HepG2 (cell line): ENCODE measurements around the gene DNTTIP2. TPM values are rescaled to one million over a fixed set of nuclear protein-coding genes. Genes with fewer than 3 reads are reported as not detected.
A peak's percentile ranks its signal among the peaks of the same experiment; 100 is the strongest.

Source experiments
- ATAC-seq: fragments of 200-7000 bp; cut with Tn5 transposase; 3 replicates; pipeline ENCODE4 v1.9.1; 2020; ENCODE audit warnings: mild to moderate bottlenecking, moderate library complexity
- BruUV-seq: library from RNA; stranded (reverse); fragments of 400-500 nt; replicated peaks from 2 replicates; lab custom pipeline; 2021; lab: Mats Ljungman, UMichigan
- CTCF ChIA-PET: fragments of 300-600 bp; formaldehyde crosslinking; extraction: SDS; loops from one replicate; lab custom pipeline; 2021; ENCODE audit warnings: low total read pairs, inconsistent platforms, low intra/inter-chr PET ratio; lab: Yijun Ruan, JAX
- POLR2A ChIA-PET: fragments of 350-600 bp; sonication (Branson Sonifier 250); formaldehyde crosslinking; loops from one replicate; lab custom pipeline; 2020; ENCODE audit warnings: antibody characterized with exemption, inconsistent platforms; lab: Yijun Ruan, JAX
- DNase-seq: peaks from one replicate; pipeline ENCODE4 v3.0.0-alpha.2; 2015; ENCODE audit warnings: low spot score
- FAIRE-seq: peaks from 3 replicates; lab custom pipeline; 2011; peaks lifted over from hg19 to GRCh38; lab: Jason Lieb, UNC
- H2AFZ ChIP-seq: one replicate; pipeline ENCODE4 v1.6.1; 2011; ENCODE audit warnings: low read length, inconsistent platforms
- H3K27ac ChIP-seq: fragments of 300-600 bp; 3 replicates; pipeline ENCODE4 v1.8.0; 2011; ENCODE audit warnings: mixed run types, mild to moderate bottlenecking, mixed read lengths, low read length, inconsistent platforms; ENCODE audit not compliant: insufficient read depth; ENCODE audit errors: extremely low read length
- H3K27me3 ChIP-seq, 2 experiments: fragments of 200-600 bp in 1 of 2; 2 replicates in 1 of 2; 3 replicates in 1 of 2; pipeline versions ENCODE4 v1.6.0 to v1.8.0; 2011; ENCODE audit warnings: low read length in 2 of 2, mild to moderate bottlenecking in 2 of 2, moderate library complexity in 2 of 2, inconsistent platforms in 1 of 2; ENCODE audit not compliant: insufficient read depth in 2 of 2, control insufficient read depth in 1 of 2
- H3K36me3 ChIP-seq, 2 experiments: fragments of 200-600 bp in 1 of 2; replicated peaks in 1 of 2; 2 replicates in 1 of 2; 3 replicates in 1 of 2; pipeline versions ENCODE4 v1.5.1 to v1.8.0; 2011; ENCODE audit warnings: low read length in 2 of 2, inconsistent platforms in 1 of 2; ENCODE audit not compliant: insufficient read depth in 2 of 2, control insufficient read depth in 1 of 2
- H3K4me1 ChIP-seq: 2 replicates; pipeline ENCODE4 v1.5.1; 2012; ENCODE audit warnings: low read length, inconsistent platforms; ENCODE audit not compliant: insufficient read depth
- H3K4me2 ChIP-seq: 2 replicates; pipeline ENCODE4 v1.6.0; 2011; ENCODE audit warnings: low read depth, low read length, inconsistent platforms
- H3K4me3 ChIP-seq, 3 experiments: fragments of 200-600 bp in 1 of 3; sonication (generic), shearing (Covaris generic) in 1 of 3; replicated peaks in 1 of 3; 2 replicates each; pipeline ENCODE4 v1.5.1; 2011 to 2016; ENCODE audit warnings: low read length in 3 of 3, inconsistent platforms in 2 of 3, low read depth in 2 of 3, mild to moderate bottlenecking in 2 of 3, control low read depth in 1 of 3, mixed read lengths in 1 of 3; ENCODE audit not compliant: insufficient read depth in 1 of 3
- H3K79me2 ChIP-seq: one replicate; pipeline ENCODE4 v1.6.1; 2011; ENCODE audit warnings: low read length, inconsistent platforms; ENCODE audit not compliant: insufficient read depth
- H3K9ac ChIP-seq: 2 replicates; pipeline ENCODE4 v1.6.0; 2011; ENCODE audit warnings: mild to moderate bottlenecking, low read depth, low read length, inconsistent platforms; ENCODE audit not compliant: insufficient read depth
- H3K9me3 ChIP-seq: 2 replicates; pipeline ENCODE4 v1.5.1; 2012; ENCODE audit warnings: mild to moderate bottlenecking, low read length
- H4K20me1 ChIP-seq: 2 replicates; pipeline ENCODE4 v1.6.0; 2011; ENCODE audit warnings: inconsistent platforms, mild to moderate bottlenecking, low read length, moderate library complexity; ENCODE audit not compliant: insufficient read depth
- ARNT ChIP-seq: fragments of 450-650 bp; IDR thresholded peaks from 2 replicates; pipeline ENCODE4 v1.6.1; 2017
- GRHL1 ChIP-seq: sonication (generic); formaldehyde crosslinking; conservative IDR thresholded peaks from 2 replicates; pipeline ENCODE4 v1.8.0; 2022; ENCODE audit warnings: missing genetic modification reagents
- HES4 ChIP-seq: sonication (generic); formaldehyde crosslinking; IDR thresholded peaks from 2 replicates; pipeline ENCODE4 v1.9.0; 2021; ENCODE audit warnings: mild to moderate bottlenecking, missing genetic modification reagents, borderline replicate concordance
- IKZF1 ChIP-seq: fragments of 450-650 bp; IDR thresholded peaks from 2 replicates; pipeline ENCODE4 v1.7.1; 2016
- KAT7 ChIP-seq: IDR thresholded peaks from 2 replicates; pipeline ENCODE4 v1.6.1; 2018; ENCODE audit warnings: borderline replicate concordance, missing compliant biosample characterization
- NKX3-1 ChIP-seq: sonication (generic); formaldehyde crosslinking; IDR thresholded peaks from 2 replicates; pipeline ENCODE4 v1.5.0; 2020; ENCODE audit warnings: missing genetic modification reagents
- NR2F2 ChIP-seq: IDR thresholded peaks from 2 replicates; pipeline ENCODE4 v1.6.1; 2012; ENCODE audit warnings: low read depth, inconsistent platforms, borderline replicate concordance
- PLRG1 ChIP-seq: fragments of 450-650 bp; conservative IDR thresholded peaks from 2 replicates; pipeline ENCODE4 v1.6.1; 2016
- SIN3A ChIP-seq: IDR thresholded peaks from 2 replicates; pipeline ENCODE4 v1.6.1; 2011; ENCODE audit warnings: low read depth, mild to moderate bottlenecking, control low read depth, low read length, borderline replicate concordance
- ZNF431 ChIP-seq: sonication (generic); formaldehyde crosslinking; IDR thresholded peaks from 2 replicates; pipeline ENCODE4 v1.9.0; 2022; ENCODE audit warnings: missing genetic modification reagents, low read depth, mild to moderate bottlenecking, borderline replicate concordance
- ZNF562 ChIP-seq: sonication (generic); formaldehyde crosslinking; IDR thresholded peaks from 2 replicates; pipeline ENCODE4 v1.8.0; 2022; ENCODE audit warnings: missing genetic modification reagents, borderline replicate concordance
- WGBS: methylation state at CpG from one replicate; pipeline ENCODE4 v1.1.6; 2017; ENCODE audit warnings: low lambda C conversion rate; 5-methylcytosine and 5-hydroxymethylcytosine counted together
- in situ Hi-C: cut with HindIII; loops from 2 replicates; pipeline ENCODE4 v1.10.0; 2017; ENCODE audit warnings: low pct_unique_long_range_greater_than_20kb; ENCODE audit not compliant: extremely low pct_ligation_motif_present
- intact Hi-C: fragments of 100-400 bp; cut with micrococcal nuclease; formaldehyde crosslinking; loops from one replicate; pipeline ENCODE4 v1.10.0; 2022; ENCODE audit not compliant: unreplicated experiment
- polyA plus RNA-seq, 8 experiments: library from polyadenylated mRNA; depleted of rRNA in 3 of 8; stranded (reverse) in 7 of 8; unstranded in 1 of 8; fragments of >200 nt; fragmentation: Illumina TruSeq in 4 of 8; extraction: Trizol in 4 of 8; gene quantifications; 2 replicates each; pipeline versions ENCODE4 v1.2.1 to v1.2.3, GENCODE V29; 2011 to 2016; ENCODE audit warnings: low read depth in 4 of 8, missing spikeins in 1 of 8, mixed read lengths in 1 of 8; ENCODE audit not compliant: insufficient read depth in 1 of 8
- total RNA-seq, 5 experiments: library from RNA; depleted of rRNA; stranded (reverse); fragments of >200 nt; fragmentation: Illumina TruSeq; extraction: Trizol; gene quantifications; 2 replicates each; pipeline ENCODE4 v1.2.3, GENCODE V29; 2016; ENCODE audit warnings: low read depth in 1 of 5

Gene DNTTIP2
- total and polyA plus RNA-seq, 2 of the 13 experiments (the other 11 are each of a cell fraction or from before 2014, with no cell fraction given), result 11.4 to 63.3 TPM

GRCh38 chr1:93827633-93828366 is 51.2 kb downstream of the DNTTIP2 start (continued):
- no peak for TF ChIP-seq NKX3-1 (CRISPR knock-in tag)
- no peak for TF ChIP-seq SIN3A
- no peak for TF ChIP-seq IKZF1
- no peak for TF ChIP-seq ZNF562 (CRISPR knock-in tag)
- TF ChIP-seq ARNT, result no peak
- no peak for TF ChIP-seq GRHL1 (CRISPR knock-in tag)
- TF ChIP-seq KAT7, result peak; percentile 68; the same call in 1 of the 2 replicates
- TF ChIP-seq NR2F2, result peak; percentile 52; the same call in 1 of the 2 replicates
- no peak for TF ChIP-seq PLRG1

- Histone ChIP-seq H2AFZ (no peak overlapping the region), H3K36me3 (no peaks in the 10 kb centered on the region), H3K27me3 (no peaks in the 10 kb centered on the region), H3K79me2 (no peaks in the 10 kb centered on the region), H3K4me1 (peaks cover 29% of the 10 kb centered on the region), H3K4me3 (no peak overlapping the region), H3K9ac (no peak overlapping the region), H4K20me1 (no peaks in the 10 kb centered on the region), H3K27ac (peak overlapping the region; percentile 73), H3K9me3 (no peaks in the 10 kb centered on the region), H3K4me2 (peak overlapping the region; percentile 26; the same call in 1 of the 2 replicates)
- peak; percentile 15 for ATAC-seq
- no TSS peak for BruUV-seq
- no peak for FAIRE-seq
- intact Hi-C loops (no loop called here), in situ Hi-C loops (loop anchor here (10.0 kb wide), 1 partner anchor 392 kb away; no protein-coding TSS in a partner anchor)
- no peak for DNase-seq
- POLR2A ChIA-PET, result interaction anchor here (1.4 to 6.4 kb wide), 4 partner anchors 13 to 235 kb away, joined by 4 to 55 read pairs (median 18); no protein-coding TSS in a partner anchor
- CTCF ChIA-PET, result no interaction called here
- peak; percentile 13; the same call in 1 of the 2 replicates for TF ChIP-seq ZNF431 (CRISPR knock-in tag)
- TF ChIP-seq HES4 (CRISPR knock-in tag), result no peak
- WGBS, result 100% methylated on average over 1 of the region's 1 CpG
These were observed 51.9 kb downstream of the DNTTIP2 start for GRCh38 chr1:93827128-93827527.
